HepG2 (cell line): ENCODE data around the gene SH3BP2. TPM values are rescaled to one million over a fixed set of nuclear protein-coding genes. Genes with fewer than 3 reads are reported as not detected.

ENCODE experiments used
- BHLHE40 ChIP-seq: IDR thresholded peaks from 2 replicates; pipeline ENCODE4 v1.6.1; 2011; ENCODE audit warnings: low read length, improper control_type of control experiment
- ERF ChIP-seq: IDR thresholded peaks from 2 replicates; pipeline ENCODE4 v1.6.1; 2018; ENCODE audit warnings: missing biosample characterization, missing genetic modification reagents
- FOXO1 ChIP-seq: sonication (generic); formaldehyde crosslinking; IDR thresholded peaks from 2 replicates; pipeline ENCODE4 v1.4.0; 2020; ENCODE audit warnings: missing genetic modification reagents
- HCFC1 ChIP-seq: fragments of 150-350 bp; IDR thresholded peaks from 2 replicates; pipeline ENCODE4 v1.6.1; 2014; ENCODE audit warnings: low read depth, low read length
- POLR2AphosphoS2 ChIP-seq: IDR thresholded peaks from 2 replicates; pipeline ENCODE4 v1.6.1; 2011; ENCODE audit warnings: low read depth, low read length, improper control_type of control experiment
- SAFB2 ChIP-seq: sonication (generic); formaldehyde crosslinking; IDR thresholded peaks from 2 replicates; pipeline ENCODE4 v1.5.1; 2020; ENCODE audit warnings: missing genetic modification reagents, low read depth, mild to moderate bottlenecking, borderline replicate concordance
- SNAPC2 ChIP-seq: sonication (generic); formaldehyde crosslinking; IDR thresholded peaks from 2 replicates; pipeline ENCODE4 v1.8.1; 2022; ENCODE audit warnings: mild to moderate bottlenecking, missing genetic modification reagents
- SOX13 ChIP-seq, 3 experiments: fragments of 450-650 bp in 1 of 3; sonication (generic) in 1 of 3; formaldehyde crosslinking in 1 of 3; IDR thresholded peaks in 2 of 3; conservative IDR thresholded peaks in 1 of 3; 2 replicates each; pipeline versions ENCODE4 v1.5.0 to v1.6.1; 2016 to 2020; ENCODE audit warnings: antibody characterized with exemption in 1 of 3, mild to moderate bottlenecking in 1 of 3, missing compliant biosample characterization in 1 of 3, missing genetic modification reagents in 1 of 3, moderate library complexity in 1 of 3
- ZFP37 ChIP-seq: sonication (generic); formaldehyde crosslinking; IDR thresholded peaks from 2 replicates; pipeline ENCODE4 v1.4.0; 2020; ENCODE audit warnings: missing genetic modification reagents, borderline replicate concordance
- ZNF121 ChIP-seq: sonication (generic); formaldehyde crosslinking; IDR thresholded peaks from 2 replicates; pipeline ENCODE4 v1.5.0; 2020; ENCODE audit warnings: mild to moderate bottlenecking, missing genetic modification reagents
- ZNF329 ChIP-seq: sonication (generic); formaldehyde crosslinking; IDR thresholded peaks from 2 replicates; pipeline ENCODE4 v1.9.0; 2021; ENCODE audit warnings: low read depth, mild to moderate bottlenecking, missing genetic modification reagents
- ZNF574 ChIP-seq: sonication (generic); formaldehyde crosslinking; IDR thresholded peaks from 2 replicates; pipeline ENCODE4 v1.4.0; 2020; ENCODE audit warnings: missing genetic modification reagents
- ZNF883 ChIP-seq: sonication (generic); formaldehyde crosslinking; IDR thresholded peaks from 2 replicates; pipeline ENCODE4 v1.5.1; 2020; ENCODE audit warnings: mild to moderate bottlenecking, missing genetic modification reagents; ENCODE audit errors: not compliant biosample characterization
- polyA plus RNA-seq, 8 experiments: library from polyadenylated mRNA; depleted of rRNA in 3 of 8; stranded (reverse) in 7 of 8; unstranded in 1 of 8; fragments of >200 nt; fragmentation: Illumina TruSeq in 4 of 8; extraction: Trizol in 4 of 8; gene quantifications; 2 replicates each; pipeline versions ENCODE4 v1.2.1 to v1.2.3, GENCODE V29; 2011 to 2016; ENCODE audit warnings: low read depth in 4 of 8, missing spikeins in 1 of 8, mixed read lengths in 1 of 8; ENCODE audit not compliant: insufficient read depth in 1 of 8
- total RNA-seq, 5 experiments: library from RNA; depleted of rRNA; stranded (reverse); fragments of >200 nt; fragmentation: Illumina TruSeq; extraction: Trizol; gene quantifications; 2 replicates each; pipeline ENCODE4 v1.2.3, GENCODE V29; 2016; ENCODE audit warnings: low read depth in 1 of 5
- TF ChIP-seq, protein P1 (sequence below): sonication (generic); formaldehyde crosslinking; IDR thresholded peaks from 2 replicates; pipeline ENCODE4 v1.4.0; 2020; ENCODE audit warnings: mild to moderate bottlenecking, missing genetic modification reagents
- TF ChIP-seq, protein P2 (sequence below): IDR thresholded peaks from 2 replicates; pipeline ENCODE4 v1.6.1; 2016; ENCODE audit warnings: control low read depth
- TF ChIP-seq, protein P3 (sequence below): sonication (generic); formaldehyde crosslinking; IDR thresholded peaks from 2 replicates; pipeline ENCODE4 v1.5.0; 2020; ENCODE audit warnings: mild to moderate bottlenecking, missing genetic modification reagents

SH3BP2 gene
- total and polyA plus RNA-seq, 2 of the 13 experiments (the other 11 are each of a cell fraction or from before 2014, with no cell fraction given) = 16.9 to 34.5 TPM

DNA sequence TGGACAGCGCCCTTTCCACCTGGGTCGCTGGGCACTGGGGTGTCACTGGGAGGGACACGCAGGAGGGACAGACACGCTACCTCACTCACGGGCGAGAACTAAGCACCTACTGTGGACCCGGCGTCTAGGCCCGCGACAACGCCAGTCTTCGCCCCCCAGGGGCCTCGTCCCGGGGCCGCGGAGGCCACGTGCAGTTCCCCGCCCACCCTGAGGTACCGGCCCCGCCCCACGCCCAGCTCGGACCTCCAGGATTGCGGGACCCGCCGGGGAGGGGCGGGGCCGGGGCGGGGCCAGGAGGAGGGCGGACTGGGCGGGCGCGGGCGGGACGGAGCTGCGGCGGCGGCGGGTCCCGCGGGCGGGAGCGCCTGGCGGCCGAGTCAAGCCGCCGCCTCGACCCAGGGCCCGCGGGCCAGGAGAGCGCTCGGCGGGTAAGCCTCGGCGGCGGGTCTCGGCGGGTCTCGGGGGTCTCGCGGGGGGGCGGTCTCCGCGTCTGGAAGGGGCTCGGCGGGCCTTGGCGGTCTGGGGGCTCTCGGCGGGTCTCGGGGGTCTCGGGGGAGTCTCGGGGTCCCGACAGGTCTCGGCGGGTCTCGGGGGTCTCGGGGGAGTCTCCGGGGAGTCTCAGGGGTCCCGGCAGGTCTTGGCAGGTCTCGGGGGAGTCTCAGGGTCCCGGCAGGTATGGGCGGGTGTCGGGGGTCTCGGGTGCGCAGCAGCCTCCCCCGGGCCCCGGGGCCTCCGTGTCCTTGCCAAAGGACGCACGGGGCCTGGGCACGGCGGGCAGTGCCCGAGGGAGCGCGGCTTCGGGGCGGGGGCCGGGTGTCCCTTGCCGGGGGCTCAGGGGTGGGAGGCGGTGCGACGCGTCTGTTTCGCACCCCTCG is at the start of gene SH3BP2 (continued):
- TF ChIP-seq, protein P1, sequence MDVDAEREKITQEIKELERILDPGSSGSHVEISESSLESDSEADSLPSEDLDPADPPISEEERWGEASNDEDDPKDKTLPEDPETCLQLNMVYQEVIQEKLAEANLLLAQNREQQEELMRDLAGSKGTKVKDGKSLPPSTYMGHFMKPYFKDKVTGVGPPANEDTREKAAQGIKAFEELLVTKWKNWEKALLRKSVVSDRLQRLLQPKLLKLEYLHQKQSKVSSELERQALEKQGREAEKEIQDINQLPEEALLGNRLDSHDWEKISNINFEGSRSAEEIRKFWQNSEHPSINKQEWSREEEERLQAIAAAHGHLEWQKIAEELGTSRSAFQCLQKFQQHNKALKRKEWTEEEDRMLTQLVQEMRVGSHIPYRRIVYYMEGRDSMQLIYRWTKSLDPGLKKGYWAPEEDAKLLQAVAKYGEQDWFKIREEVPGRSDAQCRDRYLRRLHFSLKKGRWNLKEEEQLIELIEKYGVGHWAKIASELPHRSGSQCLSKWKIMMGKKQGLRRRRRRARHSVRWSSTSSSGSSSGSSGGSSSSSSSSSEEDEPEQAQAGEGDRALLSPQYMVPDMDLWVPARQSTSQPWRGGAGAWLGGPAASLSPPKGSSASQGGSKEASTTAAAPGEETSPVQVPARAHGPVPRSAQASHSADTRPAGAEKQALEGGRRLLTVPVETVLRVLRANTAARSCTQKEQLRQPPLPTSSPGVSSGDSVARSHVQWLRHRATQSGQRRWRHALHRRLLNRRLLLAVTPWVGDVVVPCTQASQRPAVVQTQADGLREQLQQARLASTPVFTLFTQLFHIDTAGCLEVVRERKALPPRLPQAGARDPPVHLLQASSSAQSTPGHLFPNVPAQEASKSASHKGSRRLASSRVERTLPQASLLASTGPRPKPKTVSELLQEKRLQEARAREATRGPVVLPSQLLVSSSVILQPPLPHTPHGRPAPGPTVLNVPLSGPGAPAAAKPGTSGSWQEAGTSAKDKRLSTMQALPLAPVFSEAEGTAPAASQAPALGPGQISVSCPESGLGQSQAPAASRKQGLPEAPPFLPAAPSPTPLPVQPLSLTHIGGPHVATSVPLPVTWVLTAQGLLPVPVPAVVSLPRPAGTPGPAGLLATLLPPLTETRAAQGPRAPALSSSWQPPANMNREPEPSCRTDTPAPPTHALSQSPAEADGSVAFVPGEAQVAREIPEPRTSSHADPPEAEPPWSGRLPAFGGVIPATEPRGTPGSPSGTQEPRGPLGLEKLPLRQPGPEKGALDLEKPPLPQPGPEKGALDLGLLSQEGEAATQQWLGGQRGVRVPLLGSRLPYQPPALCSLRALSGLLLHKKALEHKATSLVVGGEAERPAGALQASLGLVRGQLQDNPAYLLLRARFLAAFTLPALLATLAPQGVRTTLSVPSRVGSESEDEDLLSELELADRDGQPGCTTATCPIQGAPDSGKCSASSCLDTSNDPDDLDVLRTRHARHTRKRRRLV = 0 out of 2 replicates have a peak, but pooled peaks have one; percentile 42
- TF ChIP-seq ZNF883 (CRISPR knock-in tag) (peak; percentile 56), ERF (CRISPR knock-in tag) (peak; percentile 71), SOX13 (IDR thresholded peaks at IDR 0.05) (no peak), SOX13 (CRISPR knock-in tag; conservative IDR thresholded peaks at IDR 0.05 in 1 of 2, IDR thresholded peaks at IDR 0.05 in 1 of 2) (peak in 1 of 2 experiments; percentile 49; a peak in 2 of 4 replicates), ZNF121 (CRISPR knock-in tag) (0 out of 2 replicates have a peak, but pooled peaks have one; percentile 21), SAFB2 (CRISPR knock-in tag) (peak; percentile 30; the same call in 1 of the 2 replicates), ZFP37 (CRISPR knock-in tag) (0 out of 2 replicates have a peak, but pooled peaks have one; percentile 65), ZNF574 (CRISPR knock-in tag) (peak; percentile 48; the same call in 1 of the 2 replicates), BHLHE40 (peak; percentile 67; the same call in 1 of the 2 replicates), POLR2AphosphoS2 (no peak), SNAPC2 (CRISPR knock-in tag) (peak; percentile 87; the same call in 1 of the 2 replicates), FOXO1 (CRISPR knock-in tag) (no peak), HCFC1 (no peak), ZNF329 (CRISPR knock-in tag) (peak; percentile 78; the same call in 1 of the 2 replicates)
- TF ChIP-seq, protein P2, sequence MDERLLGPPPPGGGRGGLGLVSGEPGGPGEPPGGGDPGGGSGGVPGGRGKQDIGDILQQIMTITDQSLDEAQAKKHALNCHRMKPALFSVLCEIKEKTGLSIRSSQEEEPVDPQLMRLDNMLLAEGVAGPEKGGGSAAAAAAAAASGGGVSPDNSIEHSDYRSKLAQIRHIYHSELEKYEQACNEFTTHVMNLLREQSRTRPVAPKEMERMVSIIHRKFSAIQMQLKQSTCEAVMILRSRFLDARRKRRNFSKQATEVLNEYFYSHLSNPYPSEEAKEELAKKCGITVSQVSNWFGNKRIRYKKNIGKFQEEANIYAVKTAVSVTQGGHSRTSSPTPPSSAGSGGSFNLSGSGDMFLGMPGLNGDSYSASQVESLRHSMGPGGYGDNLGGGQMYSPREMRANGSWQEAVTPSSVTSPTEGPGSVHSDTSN (CRISPR knock-in tag) = no peak
- TF ChIP-seq, protein P3, sequence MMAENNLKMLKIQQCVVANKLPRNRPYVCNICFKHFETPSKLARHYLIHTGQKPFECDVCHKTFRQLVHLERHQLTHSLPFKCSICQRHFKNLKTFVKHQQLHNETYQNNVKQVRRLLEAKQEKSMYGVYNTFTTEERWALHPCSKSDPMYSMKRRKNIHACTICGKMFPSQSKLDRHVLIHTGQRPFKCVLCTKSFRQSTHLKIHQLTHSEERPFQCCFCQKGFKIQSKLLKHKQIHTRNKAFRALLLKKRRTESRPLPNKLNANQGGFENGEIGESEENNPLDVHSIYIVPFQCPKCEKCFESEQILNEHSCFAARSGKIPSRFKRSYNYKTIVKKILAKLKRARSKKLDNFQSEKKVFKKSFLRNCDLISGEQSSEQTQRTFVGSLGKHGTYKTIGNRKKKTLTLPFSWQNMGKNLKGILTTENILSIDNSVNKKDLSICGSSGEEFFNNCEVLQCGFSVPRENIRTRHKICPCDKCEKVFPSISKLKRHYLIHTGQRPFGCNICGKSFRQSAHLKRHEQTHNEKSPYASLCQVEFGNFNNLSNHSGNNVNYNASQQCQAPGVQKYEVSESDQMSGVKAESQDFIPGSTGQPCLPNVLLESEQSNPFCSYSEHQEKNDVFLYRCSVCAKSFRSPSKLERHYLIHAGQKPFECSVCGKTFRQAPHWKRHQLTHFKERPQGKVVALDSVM = 0 out of 2 replicates have a peak, but pooled peaks have one; percentile 9
